ENCODE results near the gene FHIT. TPM values are rescaled to one million over a fixed set of nuclear protein-coding genes. Genes with fewer than 3 reads are reported as not detected.

Gene FHIT
- total and polyA plus RNA-seq, 2 experiments from 2014 or later = 9.7 to 16.2 TPM

- Histone ChIP-seq H4K20me1 (ENCODE audit: insufficient read depth, poor library complexity, severe bottlenecking) (no peaks in the 10 kb centered on the region), H2AFZ (no peak overlapping the region), H3K4me1 (ENCODE audit: insufficient read depth) (no peaks in the 10 kb centered on the region), H3K4me2 (no peak overlapping the region), H3K27me3 (no peaks in the 10 kb centered on the region), H3K27ac (no peak overlapping the region), H3K79me2 (no peaks in the 10 kb centered on the region), H3K9me2 (replicated peaks; ENCODE audit: insufficient read depth) (no peaks in the 10 kb centered on the region), H3K9me3 (ENCODE audit: low read depth) (no peaks in the 10 kb centered on the region), H3K36me3 (replicated peaks; ENCODE audit: insufficient read depth, low read depth) (no peaks in the 10 kb centered on the region), H3K4me3 (no peak overlapping the region)
- no peak for TF ChIP-seq EZH2 (IDR thresholded peaks at IDR 0.05; ENCODE audit: borderline replicate concordance)
- TF ChIP-seq EZH2phosphoT487 (IDR thresholded peaks at IDR 0.05; ENCODE audit: low read depth, severe bottlenecking, unreplicated experiment) = no peak
- no peak for TF ChIP-seq CTCF (IDR thresholded peaks at IDR 0.05; ENCODE audit: poor library complexity)
- DNase-seq (ENCODE audit: low spot score) = no peak
Observed at GRCh38 chr3:61283876-61284275, 32.6 kb upstream of the FHIT start.

DNA sequence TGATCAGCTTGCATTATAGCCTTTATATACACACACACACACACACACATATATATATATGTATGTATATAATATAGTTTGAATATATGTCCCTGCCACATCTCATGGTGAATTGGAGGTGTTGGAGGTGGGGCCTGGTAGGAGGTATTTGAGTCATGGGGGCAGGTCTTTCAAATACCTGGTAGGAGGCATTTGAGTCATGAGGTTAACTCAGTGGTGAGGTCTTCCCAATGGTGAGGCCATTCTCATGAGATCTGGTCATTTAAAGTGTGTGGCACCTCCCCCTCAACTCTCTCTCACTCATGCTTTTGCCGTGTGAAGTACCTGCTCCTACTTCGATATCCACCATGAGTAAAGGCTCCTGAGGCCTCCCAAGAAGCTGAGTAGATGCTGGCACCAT is 27.5 kb upstream of the FHIT start:
- Histone ChIP-seq H3K4me2 (no peak overlapping the region), H3K9me2 (replicated peaks; ENCODE audit: insufficient read depth) (no peaks in the 10 kb centered on the region), H3K36me3 (replicated peaks; ENCODE audit: insufficient read depth, low read depth) (no peaks in the 10 kb centered on the region), H2AFZ (no peak overlapping the region), H3K4me1 (ENCODE audit: insufficient read depth) (no peaks in the 10 kb centered on the region), H3K27me3 (no peaks in the 10 kb centered on the region), H3K79me2 (no peaks in the 10 kb centered on the region), H3K4me3 (no peak overlapping the region), H3K9me3 (ENCODE audit: low read depth) (no peaks in the 10 kb centered on the region), H3K27ac (no peak overlapping the region), H4K20me1 (ENCODE audit: insufficient read depth, poor library complexity, severe bottlenecking) (no peaks in the 10 kb centered on the region)
- TF ChIP-seq CTCF (IDR thresholded peaks at IDR 0.05; ENCODE audit: poor library complexity) (no peak), EZH2 (IDR thresholded peaks at IDR 0.05; ENCODE audit: borderline replicate concordance) (no peak), EZH2phosphoT487 (IDR thresholded peaks at IDR 0.05; ENCODE audit: low read depth, severe bottlenecking, unreplicated experiment) (no peak)
- WGBS (ENCODE audit: low lambda C conversion rate, missing lambda C conversion rate) = 90% methylated on average over 2 of the region's 2 CpGs
- DNase-seq (ENCODE audit: low spot score) = no peak

DNA sequence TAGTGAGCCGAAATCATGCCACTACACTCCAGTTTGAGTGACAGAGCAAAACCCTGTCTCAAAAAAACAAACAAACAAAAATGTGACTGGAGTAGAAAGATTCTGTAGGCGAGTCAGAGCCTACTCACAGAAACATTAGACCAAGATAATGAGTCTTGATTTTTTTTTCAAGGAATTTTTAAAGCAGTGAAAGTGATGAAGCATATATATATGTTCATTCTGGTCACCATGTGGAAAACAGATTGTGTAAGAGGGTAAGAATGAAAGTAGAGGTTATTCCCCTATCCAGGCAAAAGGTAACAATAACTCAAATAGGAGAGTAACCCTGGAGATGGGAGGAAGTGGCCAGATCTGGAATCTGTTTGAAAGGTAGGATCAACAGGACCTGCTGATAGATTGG is 26.2 kb upstream of the FHIT start:
- Histone ChIP-seq H2AFZ (no peak overlapping the region), H3K4me3 (no peak overlapping the region), H3K9me3 (ENCODE audit: low read depth) (no peaks in the 10 kb centered on the region), H3K27me3 (no peaks in the 10 kb centered on the region), H3K27ac (no peak overlapping the region), H3K4me1 (ENCODE audit: insufficient read depth) (no peaks in the 10 kb centered on the region), H3K9me2 (replicated peaks; ENCODE audit: insufficient read depth) (no peaks in the 10 kb centered on the region), H3K4me2 (no peak overlapping the region), H3K36me3 (replicated peaks; ENCODE audit: insufficient read depth, low read depth) (no peaks in the 10 kb centered on the region), H4K20me1 (ENCODE audit: insufficient read depth, poor library complexity, severe bottlenecking) (no peaks in the 10 kb centered on the region), H3K79me2 (no peaks in the 10 kb centered on the region)
- DNase-seq (ENCODE audit: low spot score) = no peak
- TF ChIP-seq CTCF (IDR thresholded peaks at IDR 0.05; ENCODE audit: poor library complexity) (no peak), EZH2phosphoT487 (IDR thresholded peaks at IDR 0.05; ENCODE audit: low read depth, severe bottlenecking, unreplicated experiment) (no peak), EZH2 (IDR thresholded peaks at IDR 0.05; ENCODE audit: borderline replicate concordance) (no peak)
- 93% methylated on average over 2 of the region's 2 CpGs for WGBS (ENCODE audit: low lambda C conversion rate, missing lambda C conversion rate)

DNA sequence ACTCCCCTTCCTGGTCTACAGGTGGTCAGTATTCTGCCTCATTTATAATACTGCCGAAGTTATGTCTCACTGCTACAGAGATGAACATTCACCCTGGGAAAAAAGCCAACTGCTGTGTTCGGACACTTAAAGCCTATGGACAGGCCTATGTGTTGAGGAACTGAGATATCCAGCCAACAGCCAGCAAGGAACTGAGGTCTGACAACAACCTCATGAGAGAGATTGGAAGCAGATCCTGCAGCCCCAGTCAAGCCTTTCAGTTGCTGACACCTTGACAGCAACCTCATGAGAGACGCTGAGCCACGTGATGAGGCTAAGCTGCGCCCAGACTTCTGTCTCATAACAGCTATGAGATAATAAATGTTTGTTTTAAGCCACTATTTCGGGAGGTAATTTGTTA is 18.2 kb upstream of the FHIT start:
- Histone ChIP-seq H3K4me1 (ENCODE audit: insufficient read depth) (no peaks in the 10 kb centered on the region), H3K36me3 (replicated peaks; ENCODE audit: insufficient read depth, low read depth) (no peaks in the 10 kb centered on the region), H2AFZ (no peak overlapping the region), H3K9me2 (replicated peaks; ENCODE audit: insufficient read depth) (no peaks in the 10 kb centered on the region), H3K9me3 (ENCODE audit: low read depth) (no peaks in the 10 kb centered on the region), H3K79me2 (no peaks in the 10 kb centered on the region), H3K4me2 (no peak overlapping the region), H4K20me1 (ENCODE audit: insufficient read depth, poor library complexity, severe bottlenecking) (no peaks in the 10 kb centered on the region), H3K27ac (no peak overlapping the region), H3K27me3 (no peaks in the 10 kb centered on the region), H3K4me3 (no peak overlapping the region)
- 89% methylated on average over 6 of the region's 6 CpGs for WGBS (ENCODE audit: low lambda C conversion rate, missing lambda C conversion rate)
- no peak for DNase-seq (ENCODE audit: low spot score)
- TF ChIP-seq EZH2phosphoT487 (IDR thresholded peaks at IDR 0.05; ENCODE audit: low read depth, severe bottlenecking, unreplicated experiment) (no peak), EZH2 (IDR thresholded peaks at IDR 0.05; ENCODE audit: borderline replicate concordance) (no peak), CTCF (IDR thresholded peaks at IDR 0.05; ENCODE audit: poor library complexity) (no peak)

Measured in hepatocyte (in vitro differentiated cells).